Panc1 (cell line): ENCODE results near the gene SPCS3. TPM values are rescaled to one million over a fixed set of nuclear protein-coding genes. Genes with fewer than 3 reads are reported as not detected.

Experiments used
- ATAC-seq: fragments of 200-7000 bp; cut with Tn5 transposase; 2 replicates; pipeline ENCODE4 v1.9.1; 2020; ENCODE audit warnings: mild to moderate bottlenecking, moderate library complexity
- BruUV-seq: library from RNA; stranded (reverse); fragments of 400-500 nt; replicated peaks from 2 replicates; lab custom pipeline; 2021; lab: Mats Ljungman, UMichigan
- CTCF ChIA-PET: fragments of 300-600 bp; sonication (Branson Sonifier 250); formaldehyde crosslinking; loops from one replicate; lab custom pipeline; 2022; ENCODE audit warnings: antibody characterized with exemption; lab: Charles Lee
- POLR2A ChIA-PET: fragments of 300-600 bp; sonication (Branson Sonifier 250); formaldehyde crosslinking; loops from one replicate; lab custom pipeline; 2022; ENCODE audit warnings: antibody characterized with exemption; lab: Charles Lee
- DNase-seq: peaks from one replicate; pipeline ENCODE4 v3.0.0-alpha.2; 2010; ENCODE audit warnings: low read depth, low spot score
- H3K27ac ChIP-seq: 2 replicates; pipeline ENCODE4 v1.5.1; 2011; ENCODE audit warnings: mild to moderate bottlenecking, low read length, inconsistent platforms
- H3K27me3 ChIP-seq: fragments of 200-500 bp; sonication (Bioruptor generic); 2 replicates; pipeline ENCODE4 v1.6.0; 2014; ENCODE audit warnings: low read length, inconsistent platforms; ENCODE audit not compliant: control insufficient read depth, insufficient read depth
- H3K36me3 ChIP-seq: fragments of 200-500 bp; sonication (Bioruptor generic); 2 replicates; pipeline ENCODE4 v1.5.1; 2014; ENCODE audit warnings: inconsistent platforms, mild to moderate bottlenecking, low read length, moderate library complexity; ENCODE audit not compliant: control insufficient read depth, insufficient read depth
- H3K4me1 ChIP-seq: 2 replicates; pipeline ENCODE4 v1.5.1; 2011; ENCODE audit warnings: inconsistent platforms, mild to moderate bottlenecking, low read length, moderate library complexity; ENCODE audit not compliant: control insufficient read depth, insufficient read depth
- H3K4me3 ChIP-seq, 2 experiments: 2 replicates each; pipeline ENCODE4 v1.5.1; 2011 to 2012; ENCODE audit warnings: low read depth in 2 of 2, low read length in 2 of 2, mild to moderate bottlenecking in 2 of 2, inconsistent platforms in 1 of 2, moderate library complexity in 1 of 2
- H3K9me3 ChIP-seq: fragments of 200-500 bp; sonication (Bioruptor generic); 2 replicates; pipeline ENCODE4 v1.5.1; 2014; ENCODE audit warnings: low read depth, mild to moderate bottlenecking, inconsistent platforms, low read length, moderate library complexity; ENCODE audit not compliant: control insufficient read depth, insufficient read depth
- POLR2AphosphoS5 ChIP-seq: IDR thresholded peaks from 2 replicates; pipeline ENCODE4 v1.6.1; 2012; ENCODE audit warnings: mild to moderate bottlenecking, low read depth, low read length, moderate library complexity
- REST ChIP-seq, 2 experiments: IDR thresholded peaks; 2 replicates each; pipeline ENCODE4 v1.6.1; 2011 to 2012; ENCODE audit warnings: low read depth in 2 of 2, control low read depth in 1 of 2, low read length in 1 of 2, mild to moderate bottlenecking in 1 of 2, moderate library complexity in 1 of 2; ENCODE audit not compliant: insufficient read depth in 1 of 2
- SIN3A ChIP-seq: IDR thresholded peaks from 2 replicates; pipeline ENCODE4 v1.6.1; 2012; ENCODE audit warnings: low read depth, mild to moderate bottlenecking, low read length, moderate library complexity, borderline replicate concordance; ENCODE audit not compliant: insufficient read depth
- TCF7L2 ChIP-seq: IDR thresholded peaks from 2 replicates; pipeline ENCODE4 v1.6.1; 2011; ENCODE audit warnings: mild to moderate bottlenecking, low read depth, low read length, inconsistent platforms
- in situ Hi-C: cut with HindIII; loops from 2 replicates; pipeline ENCODE4 v1.10.0; 2016; ENCODE audit warnings: low sequenced_read_pairs, low pct_unique_long_range_greater_than_20kb
- intact Hi-C: fragments of 100-400 bp; cut with micrococcal nuclease; formaldehyde crosslinking; loops from one replicate; pipeline ENCODE4 v1.10.0; 2022; ENCODE audit not compliant: unreplicated experiment
- total RNA-seq: library from RNA; stranded (reverse); gene quantifications from one replicate; pipeline ENCODE4 v1.2.1, GENCODE V29; 2021; ENCODE audit not compliant: unreplicated experiment
- TF ChIP-seq, protein P1 (sequence below): fragments of 450-650 bp; IDR thresholded peaks from 2 replicates; pipeline ENCODE4 v1.5.1; 2017; ENCODE audit warnings: mild to moderate bottlenecking

SPCS3 gene
- total RNA-seq, 1 experiment from 2014 or later: 78.5 TPM

- CTCF ChIA-PET: no interaction called here
- H3K27ac ChIP-seq: no peak overlapping the region
- no TSS peak for BruUV-seq
- H3K27me3 ChIP-seq: no peaks in the 10 kb centered on the region
- H3K4me1 ChIP-seq: no peaks in the 10 kb centered on the region
- no peak overlapping the region for H3K4me3 ChIP-seq
- no peaks in the 10 kb centered on the region for H3K36me3 ChIP-seq
- in situ Hi-C loops: no loop called here
- intact Hi-C loops: no loop called here
- POLR2A ChIA-PET: no interaction called here
- TF ChIP-seq REST (IDR thresholded peaks at IDR 0.05; ENCODE audit: insufficient read depth in 1 of 2, low read depth in 2 of 2, low read length in 1 of 2) (no peak), TCF7L2 (no peak), SIN3A (no peak), POLR2AphosphoS5 (no peak)
- TF ChIP-seq, protein P1, sequence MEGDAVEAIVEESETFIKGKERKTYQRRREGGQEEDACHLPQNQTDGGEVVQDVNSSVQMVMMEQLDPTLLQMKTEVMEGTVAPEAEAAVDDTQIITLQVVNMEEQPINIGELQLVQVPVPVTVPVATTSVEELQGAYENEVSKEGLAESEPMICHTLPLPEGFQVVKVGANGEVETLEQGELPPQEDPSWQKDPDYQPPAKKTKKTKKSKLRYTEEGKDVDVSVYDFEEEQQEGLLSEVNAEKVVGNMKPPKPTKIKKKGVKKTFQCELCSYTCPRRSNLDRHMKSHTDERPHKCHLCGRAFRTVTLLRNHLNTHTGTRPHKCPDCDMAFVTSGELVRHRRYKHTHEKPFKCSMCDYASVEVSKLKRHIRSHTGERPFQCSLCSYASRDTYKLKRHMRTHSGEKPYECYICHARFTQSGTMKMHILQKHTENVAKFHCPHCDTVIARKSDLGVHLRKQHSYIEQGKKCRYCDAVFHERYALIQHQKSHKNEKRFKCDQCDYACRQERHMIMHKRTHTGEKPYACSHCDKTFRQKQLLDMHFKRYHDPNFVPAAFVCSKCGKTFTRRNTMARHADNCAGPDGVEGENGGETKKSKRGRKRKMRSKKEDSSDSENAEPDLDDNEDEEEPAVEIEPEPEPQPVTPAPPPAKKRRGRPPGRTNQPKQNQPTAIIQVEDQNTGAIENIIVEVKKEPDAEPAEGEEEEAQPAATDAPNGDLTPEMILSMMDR: no peak
- no peaks in the 10 kb centered on the region for H3K9me3 ChIP-seq
- DNase-seq (no peak), ATAC-seq (no peak)
Observed at GRCh38 chr4:176363072-176363471, 43.3 kb downstream of the SPCS3 start.

DNA sequence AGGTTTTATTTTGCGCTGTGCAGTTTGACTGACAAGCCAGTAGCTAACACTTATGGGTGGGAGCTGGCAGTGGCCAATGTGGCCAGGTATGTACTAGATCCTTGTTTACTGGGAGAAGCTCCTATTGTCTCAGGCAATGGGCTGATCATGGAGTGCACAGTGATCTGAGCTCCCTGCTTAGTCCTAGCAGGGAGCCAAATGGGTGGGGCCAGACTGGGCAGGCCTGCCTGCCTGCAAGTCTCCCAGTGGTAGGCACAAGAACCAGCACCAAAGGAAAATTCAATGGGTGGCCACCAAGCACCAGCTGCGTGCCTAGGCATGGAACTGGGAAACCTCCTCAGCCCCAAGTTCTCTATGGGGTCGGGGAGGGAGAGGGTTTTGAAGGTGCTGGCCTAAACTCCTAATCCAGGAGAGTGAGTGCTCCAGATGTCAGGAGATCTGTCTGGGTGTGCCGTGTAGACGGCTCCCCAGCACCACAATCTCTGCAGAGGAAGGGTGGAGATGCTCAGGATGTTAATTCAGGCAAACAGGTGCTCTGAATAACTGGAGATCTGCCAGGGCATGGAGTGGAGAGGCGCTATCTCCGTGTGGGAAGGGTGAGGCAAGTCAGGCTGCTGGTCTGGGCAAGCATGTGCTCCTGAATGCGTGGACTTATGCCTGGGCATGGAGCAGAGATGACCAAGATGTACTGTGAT is 48.2 kb downstream of the SPCS3 start:
- Histone ChIP-seq H3K9me3 (no peaks in the 10 kb centered on the region), H3K4me1 (no peaks in the 10 kb centered on the region), H3K27ac (no peak overlapping the region), H3K27me3 (no peaks in the 10 kb centered on the region), H3K4me3 (no peak overlapping the region), H3K36me3 (no peaks in the 10 kb centered on the region)
- in situ Hi-C loops: no loop called here
- BruUV-seq: no TSS peak
- intact Hi-C loops: no loop called here
- CTCF ChIA-PET: no interaction called here
- TF ChIP-seq TCF7L2 (no peak), SIN3A (no peak), REST (IDR thresholded peaks at IDR 0.05; ENCODE audit: insufficient read depth in 1 of 2, low read depth in 2 of 2, low read length in 1 of 2) (no peak), POLR2AphosphoS5 (no peak)
- TF ChIP-seq, protein P1: no peak
- POLR2A ChIA-PET: no interaction called here
- no peak for DNase-seq
- ATAC-seq: no peak
